ENCODE measurements around the gene CCDC102B.
"Not testable (repeated sequence)": the region's sequence is repeated elsewhere in the genome, so short reads cannot be mapped to it uniquely, and the experiment has no call there.

Gene CCDC102B

GRCh38 chr18:68984342-68984741 is 186.5 kb downstream of the CCDC102B start:
- DNase-seq: no peak

DNA sequence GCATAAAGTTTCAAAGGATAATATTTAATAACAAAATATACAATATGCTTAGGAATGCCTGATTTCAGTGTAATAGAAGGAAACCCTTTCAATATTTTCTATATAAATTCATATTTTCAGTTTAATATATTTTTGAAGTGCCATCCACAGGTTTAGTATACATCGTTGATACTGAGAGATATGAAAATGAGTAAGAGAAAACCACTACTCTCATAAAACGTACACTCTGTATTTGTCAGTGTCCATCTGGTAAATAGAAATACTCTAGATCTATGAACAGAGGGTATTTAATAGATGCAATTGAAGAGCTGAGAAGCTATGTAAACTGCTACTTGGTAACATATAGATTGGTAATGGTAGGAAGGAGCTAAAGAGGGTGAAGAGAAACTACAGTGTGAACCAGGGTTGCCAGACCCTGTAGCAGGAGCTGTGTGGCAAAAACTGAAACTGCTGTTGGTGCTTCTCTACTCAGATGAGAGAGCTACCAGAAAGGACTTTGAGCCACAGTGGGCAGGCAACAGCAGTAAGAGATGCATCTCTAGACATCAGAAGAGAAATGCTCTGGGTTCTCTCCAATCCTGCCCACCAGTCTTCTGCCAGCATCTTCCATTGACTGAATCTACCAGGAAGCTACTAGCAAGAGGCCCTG is 187.4 kb downstream of the CCDC102B start:
- DNase-seq: no peak

GRCh38 chr18:68991286-68991685 is 193.4 kb downstream of the CCDC102B start:
- DNase-seq: no peak

DNA sequence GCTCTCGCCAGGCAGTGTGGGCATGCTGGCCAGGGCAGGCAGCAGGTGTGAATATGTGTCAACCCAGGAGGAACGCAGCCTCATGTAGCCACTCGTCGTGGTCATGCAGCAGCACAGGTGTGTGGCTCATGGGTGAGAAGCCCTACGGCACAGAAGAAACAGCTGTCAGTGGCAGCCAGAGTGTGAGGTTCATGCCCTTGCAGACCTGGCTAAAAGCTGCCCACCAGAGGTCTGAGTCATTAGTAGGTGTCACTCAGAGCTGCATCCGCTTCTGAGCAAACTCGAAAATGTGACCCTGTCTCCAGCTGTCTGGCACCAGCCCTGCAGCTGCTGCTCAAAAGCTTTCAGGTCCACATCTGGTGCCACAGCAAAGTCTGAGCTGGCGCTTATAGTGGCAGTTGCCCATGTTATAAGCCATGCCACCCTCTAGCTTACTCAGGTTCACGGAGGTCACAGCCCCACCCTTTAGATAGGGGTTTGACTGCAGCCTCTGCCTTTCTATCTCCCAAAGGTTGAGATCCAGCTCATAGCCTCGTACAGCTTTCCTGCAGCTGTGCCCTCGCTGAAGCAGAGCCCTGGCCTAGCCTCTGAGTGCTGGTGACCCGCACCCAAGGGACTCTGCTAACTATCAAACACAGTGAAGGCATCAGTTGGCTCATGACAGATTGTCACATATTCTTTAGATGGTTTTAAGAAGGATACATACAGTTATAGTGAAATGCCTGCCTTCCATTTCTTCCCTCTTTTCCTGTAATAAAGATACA is 195.0 kb downstream of the CCDC102B start:
- DNase-seq: no peak

- no peak for DNase-seq
These were observed 197.8 kb downstream of the CCDC102B start for GRCh38 chr18:68995675-68996074.

- no peak for DNase-seq
These were observed 200.0 kb downstream of the CCDC102B start for GRCh38 chr18:68997845-68998244.

- DNase-seq: no peak
These were observed 202.5 kb downstream of the CCDC102B start for GRCh38 chr18:69000366-69000765.

DNA sequence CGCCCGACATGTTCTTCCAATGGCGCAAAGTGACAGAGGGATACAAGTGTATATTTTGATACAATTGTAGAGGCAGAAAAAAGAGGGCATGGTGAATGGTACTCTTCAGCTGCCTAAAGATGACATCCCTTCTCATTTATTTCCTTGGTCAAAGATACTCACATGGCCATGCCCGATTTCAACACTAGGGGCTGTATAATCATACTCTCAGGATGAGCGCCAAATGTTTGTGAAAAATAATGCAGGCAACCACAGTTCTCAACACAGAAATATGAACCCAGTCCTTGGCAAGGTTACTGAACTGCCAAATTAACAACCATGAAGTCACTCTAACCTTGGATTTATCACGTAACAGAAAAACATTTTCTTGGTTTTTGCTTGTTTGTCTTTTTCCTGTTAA is 204.4 kb downstream of the CCDC102B start:
- DNase-seq: peak; percentile 36

- DNase-seq: not testable (repeated sequence)
These were observed 208.3 kb downstream of the CCDC102B start for GRCh38 chr18:69006212-69006611.

GRCh38 chr18:69008538-69008937 is 210.7 kb downstream of the CCDC102B start:
- no peak for DNase-seq

DNA sequence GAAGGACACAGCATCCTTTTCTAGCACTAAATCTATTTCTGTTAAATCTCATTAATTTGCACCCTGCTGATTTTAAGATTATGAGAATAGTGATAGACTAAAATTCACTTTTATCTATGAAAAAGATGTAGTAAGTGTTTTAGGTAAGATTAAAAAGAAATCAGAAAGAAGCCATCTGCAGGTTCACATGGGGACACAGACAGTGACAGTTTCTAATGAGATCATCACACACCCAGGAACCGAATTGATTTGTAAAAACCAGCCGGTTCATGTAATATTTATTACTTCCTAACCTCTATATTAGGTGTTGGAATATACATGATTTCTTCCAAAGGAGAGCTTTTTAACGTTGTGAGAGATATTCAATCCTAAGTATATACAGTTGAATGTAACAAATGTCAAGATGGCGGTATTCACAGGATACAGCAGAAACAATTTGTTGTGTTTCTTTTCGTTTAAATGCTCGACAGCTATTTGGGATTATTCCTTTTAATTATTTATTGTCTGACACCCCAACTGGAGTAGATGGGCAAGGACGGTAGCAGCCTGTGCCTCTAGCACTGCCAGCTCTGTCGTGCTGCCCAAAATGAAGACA is 223.4 kb downstream of the CCDC102B start:
- DNase-seq: no peak

GRCh38 chr18:69022426-69022825 is 224.5 kb downstream of the CCDC102B start:
- DNase-seq: peak; percentile 57

GRCh38 chr18:69031571-69031970 is 233.7 kb downstream of the CCDC102B start:
- no peak for DNase-seq

DNA sequence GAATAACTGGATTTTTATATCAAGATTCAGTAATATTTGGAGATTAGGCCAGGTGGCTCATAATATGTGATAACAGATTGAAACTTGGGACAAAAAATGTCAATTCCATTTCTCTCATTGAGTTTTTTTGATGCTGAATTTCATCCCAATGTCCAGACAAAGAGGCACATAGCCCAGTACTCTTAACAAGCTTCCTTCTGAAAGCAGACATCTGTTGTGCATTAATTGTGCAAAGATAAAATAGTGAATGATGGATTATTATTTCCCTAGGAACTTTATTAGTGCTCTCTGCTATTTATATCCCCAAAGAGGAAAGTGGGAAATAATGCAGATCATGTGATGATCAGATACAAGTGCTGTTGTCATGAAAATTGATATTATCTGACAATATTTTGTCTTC is 234.1 kb downstream of the CCDC102B start:
- no peak for DNase-seq

DNA sequence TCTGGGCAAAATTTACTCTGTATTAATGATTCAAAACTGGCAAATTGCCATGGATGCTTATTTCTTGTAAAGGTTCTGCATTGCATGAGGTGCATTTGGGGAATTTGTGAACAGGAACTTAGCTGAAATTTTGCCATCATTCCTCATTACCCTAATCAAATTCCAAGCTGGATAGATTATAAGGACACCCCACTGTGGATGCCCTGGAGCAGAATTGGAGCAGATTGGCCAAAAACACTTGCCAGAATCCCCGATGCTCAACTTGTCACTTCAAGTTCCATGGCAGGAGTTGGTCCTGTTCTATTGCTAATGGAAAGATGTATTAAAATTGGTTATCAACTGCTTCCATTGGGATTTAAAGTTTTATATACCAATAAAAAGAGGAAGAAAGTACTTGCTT is 237.9 kb downstream of the CCDC102B start:
- DNase-seq: peak; percentile 20

GRCh38 chr18:69044215-69044614 is 246.3 kb downstream of the CCDC102B start:
- no peak for DNase-seq

DNA sequence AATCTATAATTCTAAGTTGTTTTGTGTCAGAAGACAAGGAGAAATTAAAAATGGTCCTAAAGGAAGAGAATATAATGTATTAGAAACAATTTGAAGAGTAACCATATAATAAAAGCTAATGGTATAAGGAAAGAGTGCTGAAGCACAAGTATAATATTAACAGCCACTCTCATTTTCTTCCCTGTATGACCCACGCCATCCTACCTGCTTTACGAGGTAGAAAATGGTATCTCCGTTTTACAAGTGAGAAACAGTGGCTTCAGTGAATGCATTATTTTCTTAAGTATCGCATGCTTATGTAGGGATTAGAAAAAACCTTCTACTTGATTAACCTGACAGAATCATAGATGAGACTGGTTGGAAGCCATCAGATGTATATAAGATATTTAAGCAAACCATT is 266.2 kb downstream of the CCDC102B start:
- no peak for DNase-seq

- DNase-seq: no peak
These were observed 269.2 kb downstream of the CCDC102B start for GRCh38 chr18:69067048-69067447.

- DNase-seq: no peak
These were observed 273.8 kb downstream of the CCDC102B start for GRCh38 chr18:69071680-69072079.

DNA sequence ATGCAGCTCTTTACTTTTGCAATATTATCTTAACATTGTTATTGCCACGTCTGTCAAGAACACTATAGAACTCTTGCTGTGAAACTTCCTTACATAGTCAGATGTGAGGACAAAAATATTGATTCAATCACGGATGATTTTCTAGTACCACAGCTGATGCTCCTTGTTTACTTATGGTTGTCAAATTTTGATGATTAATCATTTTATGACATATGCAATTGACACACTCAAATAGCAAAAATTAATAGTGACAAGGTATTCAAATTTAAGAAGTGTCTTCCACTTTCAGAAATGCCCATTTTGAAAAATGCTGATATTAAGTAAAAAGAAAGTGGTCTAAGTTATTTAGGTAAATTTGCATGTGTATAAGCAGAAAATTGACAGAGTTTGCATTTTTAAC is 284.0 kb downstream of the CCDC102B start:
- DNase-seq: no peak

DNA sequence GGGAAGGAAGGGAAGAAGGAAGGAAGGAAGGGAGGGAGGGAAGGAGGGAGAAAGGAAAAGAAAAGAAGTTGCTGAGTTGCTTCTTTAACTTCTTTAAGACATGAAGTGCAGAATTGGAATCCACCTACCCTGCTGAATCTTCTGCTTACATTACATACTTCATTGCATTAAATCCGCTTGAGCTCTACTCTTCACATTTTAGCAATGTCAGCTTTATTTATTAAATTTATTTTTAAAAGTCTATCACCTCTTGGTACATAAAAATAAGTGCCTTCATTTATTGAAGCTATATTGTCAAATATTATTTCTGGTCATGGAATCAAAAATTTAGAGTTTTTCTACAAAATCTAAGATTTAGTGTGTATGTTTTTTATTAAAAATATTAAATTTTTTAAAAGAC is 284.6 kb downstream of the CCDC102B start:
- no peak for DNase-seq

- DNase-seq: no peak
These were observed 288.1 kb downstream of the CCDC102B start for GRCh38 chr18:69085951-69086350.

- DNase-seq: no peak
These were observed 291.1 kb downstream of the CCDC102B start for GRCh38 chr18:69088973-69089372.

- DNase-seq: no peak
These were observed 299.5 kb downstream of the CCDC102B start for GRCh38 chr18:69097349-69097748.

Measured in NCI-H69 (cell line).